H1 (cell line): Measurements from ENCODE around the gene HAO2. TPM values are rescaled to one million over a fixed set of nuclear protein-coding genes. Genes with fewer than 3 reads are reported as not detected.

Source experiments
- CTCF ChIA-PET: fragments of 300-600 bp; sonication (Branson Sonifier 250); formaldehyde crosslinking; loops from one replicate; lab custom pipeline; 2021; ENCODE audit not compliant: partially characterized antibody; lab: Charles Lee
- POLR2A ChIA-PET: fragments of 300-600 bp; sonication (Branson Sonifier 250); formaldehyde crosslinking; loops from one replicate; lab custom pipeline; 2021; ENCODE audit warnings: inconsistent platforms; ENCODE audit not compliant: partially characterized antibody; lab: Charles Lee
- DNase-seq, 2 experiments: peaks; one replicate each; pipeline versions ENCODE4 v3.0.0 to v3.0.0-alpha.2; 2010 to 2022; ENCODE audit warnings: low spot score in 2 of 2, low read depth in 1 of 2, mixed read lengths in 1 of 2
- FAIRE-seq: peaks from 2 replicates; lab custom pipeline; 2011; peaks lifted over from hg19 to GRCh38; lab: Jason Lieb, UNC
- H2AFZ ChIP-seq: 2 replicates; pipeline ENCODE4 v1.8.1; 2012; ENCODE audit warnings: low read length, inconsistent platforms
- H2AK5ac ChIP-seq: 2 replicates; pipeline ENCODE4 v1.6.1; 2013; ENCODE audit warnings: low read depth, low read length
- H2BK120ac ChIP-seq: replicated peaks from 2 replicates; pipeline ENCODE3; 2013; ENCODE audit warnings: low read depth, low read length, inconsistent platforms
- H2BK12ac ChIP-seq: 2 replicates; pipeline ENCODE4 v1.6.1; 2013; ENCODE audit warnings: low read depth, low read length
- H2BK15ac ChIP-seq: 2 replicates; pipeline ENCODE4 v1.6.1; 2013; ENCODE audit warnings: low read length
- H2BK20ac ChIP-seq: 2 replicates; pipeline ENCODE4 v1.6.1; 2013; ENCODE audit warnings: low read length
- H2BK5ac ChIP-seq: 2 replicates; pipeline ENCODE4 v1.6.1; 2013; ENCODE audit warnings: low read depth, low read length
- H3K14ac ChIP-seq: 2 replicates; pipeline ENCODE4 v1.6.1; 2013; ENCODE audit warnings: inconsistent platforms; ENCODE audit not compliant: insufficient read length
- H3K18ac ChIP-seq: 2 replicates; pipeline ENCODE4 v1.6.1; 2013; ENCODE audit warnings: low read length; ENCODE audit errors: extremely low read depth
- H3K23ac ChIP-seq: 2 replicates; pipeline ENCODE4 v1.6.1; 2013; ENCODE audit warnings: inconsistent platforms; ENCODE audit not compliant: insufficient read length
- H3K23me2 ChIP-seq: 2 replicates; pipeline ENCODE4 v1.6.1; 2013; ENCODE audit warnings: low read depth, low read length
- H3K27ac ChIP-seq: 2 replicates; pipeline ENCODE4 v1.6.1; 2011; ENCODE audit warnings: low read depth, low read length, inconsistent platforms
- H3K27me3 ChIP-seq, 4 experiments: replicated peaks in 1 of 4; 1 replicate in 1 of 4; 2 replicates in 3 of 4; pipeline versions ENCODE4 v1.6.1 to v1.8.1; 2011 to 2013; ENCODE audit warnings: low read length in 3 of 4, mild to moderate bottlenecking in 3 of 4, inconsistent platforms in 2 of 4, mixed read lengths in 2 of 4, moderate library complexity in 1 of 4; ENCODE audit not compliant: control insufficient read depth in 3 of 4, insufficient read depth in 3 of 4; ENCODE audit errors: extremely low read depth in 1 of 4
- H3K36me3 ChIP-seq, 4 experiments: 2 replicates each; pipeline versions ENCODE4 v1.6.1 to v1.8.1; 2011 to 2013; ENCODE audit warnings: mild to moderate bottlenecking in 4 of 4, low read length in 3 of 4, moderate library complexity in 2 of 4, control low read depth in 1 of 4, inconsistent platforms in 1 of 4; ENCODE audit not compliant: insufficient read depth in 4 of 4, control insufficient read depth in 2 of 4
- H3K4ac ChIP-seq: replicated peaks from 2 replicates; pipeline ENCODE3; 2013; ENCODE audit warnings: low read length, low read depth, mixed read lengths, inconsistent platforms; ENCODE audit not compliant: insufficient read length
- H3K4me1 ChIP-seq, 4 experiments: replicated peaks in 1 of 4; 1 replicate in 1 of 4; 2 replicates in 3 of 4; pipeline versions ENCODE4 v1.6.1 to v1.8.1; 2011 to 2013; ENCODE audit warnings: low read length in 3 of 4, inconsistent platforms in 2 of 4, mixed read lengths in 1 of 4; ENCODE audit not compliant: insufficient read depth in 4 of 4, control insufficient read depth in 3 of 4
- H3K4me2 ChIP-seq, 2 experiments: 2 replicates each; pipeline versions ENCODE4 v1.6.1 to v1.8.1; 2011 to 2013; ENCODE audit warnings: low read depth in 2 of 2, low read length in 2 of 2, control low read depth in 1 of 2, inconsistent platforms in 1 of 2, mild to moderate bottlenecking in 1 of 2; ENCODE audit not compliant: insufficient read depth in 1 of 2
- H3K4me3 ChIP-seq, 4 experiments: fragments of 200-600, 300-600 bp in 1 of 4; sonication (generic), shearing (Covaris generic), sonication (Bioruptor Twin) in 1 of 4; 2 replicates each; pipeline versions ENCODE4 v1.5.1 to v1.8.1; 2011 to 2016; ENCODE audit warnings: low read length in 4 of 4, low read depth in 3 of 4, control low read depth in 2 of 4, inconsistent platforms in 2 of 4, mild to moderate bottlenecking in 2 of 4, mixed read lengths in 1 of 4, moderate library complexity in 1 of 4; ENCODE audit not compliant: insufficient read depth in 2 of 4; ENCODE audit errors: extremely low read depth in 1 of 4
- H3K56ac ChIP-seq: replicated peaks from 2 replicates; pipeline ENCODE3; 2013; ENCODE audit warnings: low read depth, mild to moderate bottlenecking, mixed read lengths, low read length, inconsistent platforms; ENCODE audit not compliant: insufficient read length
- H3K79me1 ChIP-seq: 2 replicates; pipeline ENCODE4 v1.6.1; 2013; ENCODE audit warnings: low read depth, low read length, control low read depth
- H3K79me2 ChIP-seq, 2 experiments: 2 replicates each; pipeline versions ENCODE4 v1.6.1 to v1.8.1; 2012 to 2013; ENCODE audit warnings: low read length in 2 of 2, mild to moderate bottlenecking in 2 of 2, inconsistent platforms in 1 of 2; ENCODE audit not compliant: insufficient read depth in 2 of 2, control insufficient read depth in 1 of 2
- H3K9ac ChIP-seq, 4 experiments: replicated peaks in 1 of 4; 1 replicate in 1 of 4; 2 replicates in 3 of 4; pipeline versions ENCODE4 v1.6.1 to v1.8.1; 2011 to 2013; ENCODE audit warnings: low read depth in 3 of 4, low read length in 3 of 4, control low read depth in 2 of 4, mild to moderate bottlenecking in 2 of 4, moderate library complexity in 2 of 4, inconsistent platforms in 1 of 4; ENCODE audit errors: extremely low read depth in 1 of 4
- H3K9me3 ChIP-seq, 2 experiments: 2 replicates each; pipeline versions ENCODE4 v1.6.1 to v1.8.1; 2012 to 2013; ENCODE audit warnings: mild to moderate bottlenecking in 2 of 2, moderate library complexity in 2 of 2, control low read depth in 1 of 2, inconsistent platforms in 1 of 2, low read depth in 1 of 2, low read length in 1 of 2, mixed read lengths in 1 of 2; ENCODE audit not compliant: insufficient read depth in 2 of 2
- H4K20me1 ChIP-seq, 2 experiments: replicated peaks in 1 of 2; 2 replicates each; pipeline versions ENCODE3 to v1.8.1; 2011 to 2013; ENCODE audit warnings: inconsistent platforms in 2 of 2, low read length in 2 of 2, mild to moderate bottlenecking in 1 of 2; ENCODE audit not compliant: insufficient read depth in 2 of 2, control insufficient read depth in 1 of 2
- H4K5ac ChIP-seq: 2 replicates; pipeline ENCODE4 v1.6.1; 2013; ENCODE audit warnings: low read length, low read depth, mixed read lengths, inconsistent platforms; ENCODE audit not compliant: insufficient read length
- H4K8ac ChIP-seq: 2 replicates; pipeline ENCODE4 v1.8.0; 2013; ENCODE audit warnings: mild to moderate bottlenecking, moderate library complexity, low read length, inconsistent platforms; ENCODE audit not compliant: insufficient read depth; ENCODE audit errors: extremely low read depth
- H4K91ac ChIP-seq: replicated peaks from 2 replicates; pipeline ENCODE3; 2013; ENCODE audit warnings: low read length, mixed read lengths, inconsistent platforms; ENCODE audit not compliant: insufficient read length
- CHD2 ChIP-seq: IDR thresholded peaks from 2 replicates; pipeline ENCODE4 v1.6.1; 2012; ENCODE audit warnings: low read length, improper control_type of control experiment
- WGBS, 2 experiments: shearing (Covaris generic) in 1 of 2; methylation state at CpG; one replicate each; pipeline versions ENCODE4 v1.1.6 to v1.1.7; 2013 to 2015; ENCODE audit warnings: low lambda C conversion rate in 2 of 2, mixed read lengths in 2 of 2, inconsistent platforms in 1 of 2, low coverage in 1 of 2, missing lambda C conversion rate in 1 of 2; ENCODE audit not compliant: insufficient replicate concordance in 2 of 2, insufficient coverage in 1 of 2, insufficient read length in 1 of 2; ENCODE audit errors: extremely low coverage in 1 of 2, missing lambda C conversion rate in 1 of 2; 5-methylcytosine and 5-hydroxymethylcytosine counted together
- polyA plus RNA-seq, 7 experiments: library from polyadenylated mRNA; depleted of rRNA in 3 of 7; stranded (reverse) in 5 of 7; unstranded in 2 of 7; fragments of >200 nt in 5 of 7; fragments of 200-250 nt in 2 of 7; gene quantifications; 1 replicate in 5 of 7; 2 replicates in 1 of 7; 4 replicates in 1 of 7; pipeline versions ENCODE4 v1.2.1 to v1.2.3, GENCODE V29; 2011 to 2013; ENCODE audit warnings: missing spikeins in 2 of 7, mixed read lengths in 2 of 7
- total RNA-seq: library from RNA; stranded (reverse); fragmentation: NEBNext Ultra II Directional; extraction: Animal tissue kit (Norgen Biotek cat#: 25700); gene quantifications from 2 replicates; pipeline ENCODE4 v1.2.1, GENCODE V29; 2021

Gene HAO2
- total and polyA plus RNA-seq, 2 of the 8 experiments (the other 6 are each of a cell fraction or from before 2014, with no cell fraction given): not detected

- no peak overlapping the region for H3K4me2 ChIP-seq
- FAIRE-seq (no peak), DNase-seq (no peak)
These were observed 38.0 kb upstream of the HAO2 start for GRCh38 chr1:119330466-119331189.

More at GRCh38 chr1:119330466-119331189, 38.0 kb upstream of the HAO2 start:
- Histone ChIP-seq H3K9ac (no peak overlapping the region), H3K4me1 (peaks cover 16 to 44% (median 30%) of the 10 kb centered on the region in 4 experiments), H3K4ac (no peak overlapping the region), H3K23me2 (peaks cover 5% of the 10 kb centered on the region; the same call in 1 of the 2 replicates), H2BK5ac (peak overlapping the region; percentile 86; the same call in 1 of the 2 replicates), H3K4me3 (no peak overlapping the region), H3K27me3 (no peaks in the 10 kb centered on the region; a peak in 4 of 7 replicates), H3K9me3 (peaks cover 0 to 6% of the 10 kb centered on the region in 2 experiments; a peak in 1 of 4 replicates), H2BK120ac (no peak overlapping the region), H4K20me1 (no peaks in the 10 kb centered on the region), H3K79me2 (no peaks in the 10 kb centered on the region), H2BK20ac (no peak overlapping the region), H3K27ac (no peak overlapping the region), H3K36me3 (peaks cover 0 to 3% (median 0%) of the 10 kb centered on the region in 4 experiments; a peak in 2 of 8 replicates), H2BK15ac (no peak overlapping the region), H3K23ac (no peak overlapping the region), H3K56ac (no peak overlapping the region), H4K5ac (no peak overlapping the region), H4K91ac (no peak overlapping the region), H3K79me1 (no peaks in the 10 kb centered on the region), H3K18ac (no peak overlapping the region), H4K8ac (no peak overlapping the region), H2AFZ (no peak overlapping the region), H2BK12ac (no peak overlapping the region), H3K14ac (no peak overlapping the region), H2AK5ac (no peak overlapping the region)
- no peak for TF ChIP-seq CHD2
- CTCF ChIA-PET: interaction anchor here (1.2 to 4.1 kb wide), 4 partner anchors 13 to 37 kb away, joined by 3 to 22 read pairs (median 7); no protein-coding TSS in a partner anchor
- POLR2A ChIA-PET: interaction anchor here (1.5 to 2.0 kb wide), 2 partner anchors 14 to 30 kb away, joined by 3 to 4 read pairs; no protein-coding TSS in a partner anchor
- 87% methylated on average over 6 of the region's 6 CpGs; no CpG with 5 or more reads in 1 of the 2 experiments for WGBS, 2 experiments
